Measurements from ENCODE around the gene EIF4E1B.

DNA sequence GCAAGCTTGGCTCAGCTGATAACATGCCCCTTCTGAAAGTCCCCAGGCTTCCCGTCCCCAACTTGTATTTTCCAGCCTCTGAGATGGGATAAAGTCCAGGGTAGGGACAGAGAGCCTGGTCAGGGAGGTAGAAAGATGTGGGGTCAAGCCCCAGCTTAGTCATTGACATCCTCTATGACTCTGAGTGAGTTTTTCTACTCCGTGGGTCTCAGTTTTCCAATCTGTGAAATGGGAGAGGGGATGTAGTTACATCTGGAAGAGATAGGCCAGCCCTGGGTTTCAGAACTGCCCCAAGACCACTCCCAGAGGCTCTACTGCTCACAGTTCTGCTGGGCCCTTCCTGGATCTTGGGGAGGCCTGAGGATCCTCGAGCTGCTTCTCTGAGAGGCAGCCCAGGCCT lies 23.6 kb upstream of the EIF4E1B start:
- TF ChIP-seq CTCF (IDR thresholded peaks at IDR 0.05; ENCODE audit: poor library complexity, severe bottlenecking) (no peak), REST (IDR thresholded peaks at IDR 0.05; ENCODE audit: borderline replicate concordance) (no peak), TAF1 (IDR thresholded peaks at IDR 0.05; ENCODE audit: low read depth) (no peak), EZH2 (IDR thresholded peaks at IDR 0.05; ENCODE audit: borderline replicate concordance, insufficient read depth, low read length, poor library complexity, severe bottlenecking) (no peak), POLR2AphosphoS5 (IDR thresholded peaks at IDR 0.05) (no peak), RAD21 (conservative IDR thresholded peaks at IDR 0.05) (no peak), EP300 (conservative IDR thresholded peaks at IDR 0.05; ENCODE audit: poor library complexity, severe bottlenecking) (no peak), MXI1 (conservative IDR thresholded peaks at IDR 0.05; ENCODE audit: poor library complexity, severe bottlenecking) (no peak), SMC3 (conservative IDR thresholded peaks at IDR 0.05; ENCODE audit: poor library complexity) (no peak)

Data from neural cell (in vitro differentiated cells).